Nephron progenitor cell (in vitro differentiated cells): ENCODE measurements around the gene OXLD1.

Experiments used
- DNase-seq: peaks from one replicate; pipeline ENCODE4 v3.0.0; 2021
- H3K27ac Mint-ChIP-seq: 2 replicates; pipeline ENCODE4 v1.8.0; 2021; ENCODE audit warnings: mild to moderate bottlenecking, moderate library complexity, mixed read lengths
- H3K27me3 Mint-ChIP-seq: 2 replicates; pipeline ENCODE4 v1.8.0; 2021; ENCODE audit warnings: mild to moderate bottlenecking, low read depth, mixed read lengths; ENCODE audit not compliant: poor library complexity
- H3K36me3 Mint-ChIP-seq: 2 replicates; pipeline ENCODE4 v1.8.0; 2021; ENCODE audit warnings: low read depth, mixed read lengths
- H3K4me1 Mint-ChIP-seq: 2 replicates; pipeline ENCODE4 v1.8.0; 2021; ENCODE audit warnings: mixed read lengths
- H3K4me3 Mint-ChIP-seq: 2 replicates; pipeline ENCODE4 v1.8.0; 2021; ENCODE audit warnings: mild to moderate bottlenecking, moderate library complexity, mixed read lengths
- H3K9me3 Mint-ChIP-seq: 2 replicates; pipeline ENCODE4 v1.8.0; 2021; ENCODE audit warnings: mild to moderate bottlenecking, moderate library complexity, mixed read lengths
- TF ChIP-seq, protein P1 (sequence below): fragments of 200-600 bp; sonication (generic); IDR thresholded peaks from 2 replicates; pipeline ENCODE4 v1.5.0; 2021; ENCODE audit warnings: antibody characterized with exemption

The OXLD1 gene

GRCh38 chr17:81636505-81637288 is 29.7 kb downstream of the OXLD1 start, which contains the start of the genes NPLOC4 and TSPAN10:
Gene NPLOC4 (minus strand): TSS chr17:81637112. CDS start chr17:81636930, 182 bp downstream.
Gene TSPAN10 (plus strand): TSS chr17:81637196. CDS start chr17:81642413, 5,217 bp downstream.
- Mint-ChIP-seq H3K4me3 (peak within 1 kb of the TSS; percentile 94), H3K27me3 (peaks cover 3% of the 10 kb centered on the region), H3K4me1 (peaks cover 35% of the 10 kb centered on the region), H3K9me3 (no peaks in the 10 kb centered on the region), H3K27ac (peak within 1 kb of the TSS; percentile 93), H3K36me3 (peaks cover 8% of the 10 kb centered on the region)
- TF ChIP-seq, protein P1, sequence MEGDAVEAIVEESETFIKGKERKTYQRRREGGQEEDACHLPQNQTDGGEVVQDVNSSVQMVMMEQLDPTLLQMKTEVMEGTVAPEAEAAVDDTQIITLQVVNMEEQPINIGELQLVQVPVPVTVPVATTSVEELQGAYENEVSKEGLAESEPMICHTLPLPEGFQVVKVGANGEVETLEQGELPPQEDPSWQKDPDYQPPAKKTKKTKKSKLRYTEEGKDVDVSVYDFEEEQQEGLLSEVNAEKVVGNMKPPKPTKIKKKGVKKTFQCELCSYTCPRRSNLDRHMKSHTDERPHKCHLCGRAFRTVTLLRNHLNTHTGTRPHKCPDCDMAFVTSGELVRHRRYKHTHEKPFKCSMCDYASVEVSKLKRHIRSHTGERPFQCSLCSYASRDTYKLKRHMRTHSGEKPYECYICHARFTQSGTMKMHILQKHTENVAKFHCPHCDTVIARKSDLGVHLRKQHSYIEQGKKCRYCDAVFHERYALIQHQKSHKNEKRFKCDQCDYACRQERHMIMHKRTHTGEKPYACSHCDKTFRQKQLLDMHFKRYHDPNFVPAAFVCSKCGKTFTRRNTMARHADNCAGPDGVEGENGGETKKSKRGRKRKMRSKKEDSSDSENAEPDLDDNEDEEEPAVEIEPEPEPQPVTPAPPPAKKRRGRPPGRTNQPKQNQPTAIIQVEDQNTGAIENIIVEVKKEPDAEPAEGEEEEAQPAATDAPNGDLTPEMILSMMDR, result no peak
- peak; percentile 94 for DNase-seq

DNA sequence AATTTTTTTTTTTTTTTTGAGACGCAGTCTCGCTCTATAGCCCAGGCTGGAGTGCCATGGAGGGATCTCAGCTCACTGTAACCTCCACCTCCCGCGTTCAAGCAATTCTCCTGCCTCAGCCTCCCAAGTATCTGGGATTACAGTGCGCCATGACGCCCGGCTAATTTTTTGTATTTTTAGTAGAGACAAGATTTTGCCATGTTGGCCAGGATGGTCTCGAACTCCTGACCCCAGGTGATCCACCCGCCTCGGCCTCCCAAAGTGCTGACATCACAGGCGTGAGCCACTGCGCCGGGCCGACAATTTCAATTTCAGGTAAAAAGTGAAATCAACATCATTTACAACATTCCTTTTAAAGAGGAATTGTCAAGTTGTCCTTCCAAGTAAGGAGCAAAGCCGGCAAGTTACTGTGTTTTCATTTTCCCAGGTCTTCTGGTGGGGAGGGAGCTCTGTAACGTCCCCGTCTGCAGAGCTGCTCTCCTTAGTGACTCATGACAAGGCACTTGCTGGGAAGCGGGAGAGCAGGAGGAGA is 30.4 kb downstream of the OXLD1 start:
- Mint-ChIP-seq H3K27me3 (peaks cover 3% of the 10 kb centered on the region), H3K4me3 (peak overlapping the region; percentile 94), H3K4me1 (peaks cover 31% of the 10 kb centered on the region), H3K27ac (peak overlapping the region; percentile 93), H3K9me3 (no peaks in the 10 kb centered on the region), H3K36me3 (peaks cover 13% of the 10 kb centered on the region)
- DNase-seq, result no peak
- TF ChIP-seq, protein P1, result no peak

DNA sequence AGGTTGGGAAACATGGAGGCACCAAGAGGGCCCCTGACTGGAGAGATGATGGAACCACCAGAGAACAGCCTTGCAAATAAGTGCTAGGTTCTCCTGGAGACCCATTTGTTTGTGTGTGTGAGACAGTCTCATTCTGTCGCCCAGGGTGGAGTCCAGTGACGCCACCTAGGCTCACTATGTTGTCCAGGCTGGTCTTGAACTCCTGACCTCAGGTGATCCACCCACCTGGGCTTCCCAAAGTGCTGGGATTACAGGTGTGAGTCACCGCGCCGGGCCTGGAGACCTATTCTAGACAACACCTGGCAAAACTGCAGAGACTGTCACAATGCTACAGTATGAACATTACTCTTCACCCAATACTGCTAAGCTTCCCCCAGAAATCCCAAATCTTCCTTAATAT is 31.0 kb downstream of the OXLD1 start:
- no peak for DNase-seq
- peaks cover 31% of the 10 kb centered on the region for H3K4me1 Mint-ChIP-seq
- H3K9me3 Mint-ChIP-seq, result no peaks in the 10 kb centered on the region
- H3K4me3 Mint-ChIP-seq, result peak overlapping the region; percentile 94
- H3K27ac Mint-ChIP-seq, result peak overlapping the region; percentile 93
- H3K27me3 Mint-ChIP-seq, result peaks cover 3% of the 10 kb centered on the region
- peaks cover 14% of the 10 kb centered on the region for H3K36me3 Mint-ChIP-seq
- TF ChIP-seq, protein P1, result no peak

GRCh38 chr17:81631482-81631881 is 34.9 kb downstream of the OXLD1 start:
- H3K4me1 Mint-ChIP-seq, result peaks cover 15% of the 10 kb centered on the region

GRCh38 chr17:81630274-81630673 is 36.1 kb downstream of the OXLD1 start:
- no peak for DNase-seq
- no peak overlapping the region for H3K4me3 Mint-ChIP-seq
- no peaks in the 10 kb centered on the region for H3K27me3 Mint-ChIP-seq
- peaks cover 64% of the 10 kb centered on the region for H3K36me3 Mint-ChIP-seq
- TF ChIP-seq, protein P1, result no peak
- peaks cover 3% of the 10 kb centered on the region for H3K4me1 Mint-ChIP-seq
- H3K9me3 Mint-ChIP-seq, result peaks cover 10% of the 10 kb centered on the region
- H3K27ac Mint-ChIP-seq, result peak overlapping the region; percentile 36

More at GRCh38 chr17:81631482-81631881, 34.9 kb downstream of the OXLD1 start:
- DNase-seq, result no peak
- H3K4me3 Mint-ChIP-seq, result no peak overlapping the region
- TF ChIP-seq, protein P1, result no peak
- peaks cover 3% of the 10 kb centered on the region for H3K27me3 Mint-ChIP-seq
- H3K9me3 Mint-ChIP-seq, result peaks cover under 1% of the 10 kb centered on the region
- H3K27ac Mint-ChIP-seq, result peak overlapping the region; percentile 60
- peaks cover 52% of the 10 kb centered on the region for H3K36me3 Mint-ChIP-seq
